Skeletal muscle satellite cell (primary cell): ENCODE data around the gene CYTH3.

Source experiments
- H3K27me3 ChIP-seq: 2 replicates; pipeline ENCODE4 v1.7.0; 2013; ENCODE audit warnings: low read length; ENCODE audit not compliant: control insufficient read depth, insufficient read depth
- H3K36me3 ChIP-seq: 2 replicates; pipeline ENCODE4 v1.7.0; 2013; ENCODE audit warnings: mild to moderate bottlenecking, control low read depth, low read length; ENCODE audit not compliant: insufficient read depth
- H3K4me1 ChIP-seq: 2 replicates; pipeline ENCODE4 v1.7.0; 2013; ENCODE audit warnings: low read length; ENCODE audit not compliant: control insufficient read depth, insufficient read depth
- H3K4me2 ChIP-seq: 2 replicates; pipeline ENCODE4 v1.7.0; 2013; ENCODE audit warnings: mild to moderate bottlenecking, low read length
- H3K4me3 ChIP-seq: 2 replicates; pipeline ENCODE4 v1.7.0; 2013; ENCODE audit warnings: low read length
- H3K9ac ChIP-seq: 2 replicates; pipeline ENCODE4 v1.7.0; 2013; ENCODE audit warnings: mild to moderate bottlenecking, low read depth, low read length, moderate library complexity
- H3K9me3 ChIP-seq: replicated peaks from 2 replicates; pipeline ENCODE4 v1.7.0; 2013; ENCODE audit warnings: mild to moderate bottlenecking, control low read depth, low read length

CYTH3 gene

DNA sequence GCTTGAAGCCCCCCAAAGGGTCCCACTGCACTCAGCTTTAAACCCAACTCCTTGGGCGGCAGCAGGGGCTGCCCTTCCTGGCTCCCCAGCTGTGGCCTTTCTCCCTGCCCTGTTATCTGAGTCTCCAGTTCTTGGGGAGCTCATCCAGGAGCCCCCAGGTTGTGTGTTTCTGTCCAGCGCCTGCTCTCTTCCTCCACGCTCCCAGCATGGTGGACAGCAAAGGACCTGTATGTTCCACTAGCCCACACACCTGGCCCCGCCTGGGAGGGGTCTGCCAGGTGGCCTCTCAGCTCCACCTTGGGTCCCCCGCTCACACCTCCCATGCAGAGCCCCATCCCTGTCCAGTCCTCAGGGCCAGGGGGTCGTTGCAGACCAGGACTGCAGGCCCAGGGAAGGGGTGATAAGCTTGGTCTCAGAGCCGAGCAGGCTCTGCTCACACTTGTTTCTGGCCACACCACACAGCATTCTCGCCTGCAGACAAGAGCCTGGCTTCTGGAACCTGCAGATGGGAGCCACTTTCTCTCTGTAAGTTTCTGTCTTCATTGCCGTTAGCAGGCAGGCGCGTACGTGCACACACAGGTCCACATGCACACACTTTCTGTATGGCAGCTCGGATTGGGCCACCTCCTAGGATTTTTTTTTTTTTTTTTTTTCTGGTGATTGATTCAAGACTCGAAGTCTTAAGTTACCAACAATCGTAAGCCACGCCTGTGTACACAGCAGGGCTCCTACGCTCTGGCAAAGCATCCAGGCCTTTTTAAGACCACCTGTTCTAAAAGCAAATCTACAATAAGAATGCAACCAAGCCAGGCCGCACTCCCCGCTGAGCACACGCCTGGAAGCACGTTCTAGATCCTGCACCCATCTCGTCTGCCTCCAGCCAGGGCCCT, 104.6 kb downstream of the CYTH3 start:
- Histone ChIP-seq H3K4me1 (peaks cover 11% of the 10 kb centered on the region), H3K9me3 (no peaks in the 10 kb centered on the region), H3K4me3 (no peak overlapping the region), H3K9ac (no peak overlapping the region), H3K27me3 (no peaks in the 10 kb centered on the region), H3K4me2 (no peak overlapping the region), H3K36me3 (peaks cover 70% of the 10 kb centered on the region)

- H3K4me3 ChIP-seq = no peak overlapping the region
- H3K36me3 ChIP-seq = peaks cover 70% of the 10 kb centered on the region
- H3K4me1 ChIP-seq = peaks cover 5% of the 10 kb centered on the region
- no peaks in the 10 kb centered on the region for H3K27me3 ChIP-seq
- H3K9ac ChIP-seq = no peak overlapping the region
- H3K9me3 ChIP-seq = no peaks in the 10 kb centered on the region
- H3K4me2 ChIP-seq = no peak overlapping the region
These were observed 105.3 kb downstream of the CYTH3 start for GRCh38 chr7:6167004-6167551.

DNA sequence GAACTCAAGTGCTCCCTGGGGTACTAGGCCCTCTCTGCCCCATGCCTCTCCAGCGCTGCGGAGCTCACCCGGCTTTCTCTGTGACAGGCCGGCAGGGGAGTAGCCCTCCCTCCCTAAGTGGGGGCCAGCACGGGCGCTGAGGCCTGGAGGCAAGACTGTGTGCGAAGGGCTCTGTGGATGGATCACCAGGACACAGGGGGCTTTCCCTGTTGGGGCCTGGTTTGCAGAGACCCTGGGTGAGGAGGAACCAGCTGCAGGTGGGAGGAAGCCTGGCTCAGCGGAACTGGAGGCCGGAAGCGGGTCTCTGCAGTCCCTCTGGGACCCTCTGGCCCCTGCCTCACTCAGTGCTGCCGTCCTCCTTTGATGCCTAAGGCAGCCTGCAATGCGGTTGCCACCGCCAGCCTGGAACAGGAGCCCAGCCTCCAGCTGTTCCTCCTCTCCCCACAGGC, 106.0 kb downstream of the CYTH3 start:
- no peaks in the 10 kb centered on the region for H3K4me1 ChIP-seq
- no peak overlapping the region for H3K4me3 ChIP-seq
- H3K27me3 ChIP-seq = no peaks in the 10 kb centered on the region
- H3K9me3 ChIP-seq = no peaks in the 10 kb centered on the region
- peaks cover 72% of the 10 kb centered on the region for H3K36me3 ChIP-seq
- H3K9ac ChIP-seq = no peak overlapping the region
- no peak overlapping the region for H3K4me2 ChIP-seq

DNA sequence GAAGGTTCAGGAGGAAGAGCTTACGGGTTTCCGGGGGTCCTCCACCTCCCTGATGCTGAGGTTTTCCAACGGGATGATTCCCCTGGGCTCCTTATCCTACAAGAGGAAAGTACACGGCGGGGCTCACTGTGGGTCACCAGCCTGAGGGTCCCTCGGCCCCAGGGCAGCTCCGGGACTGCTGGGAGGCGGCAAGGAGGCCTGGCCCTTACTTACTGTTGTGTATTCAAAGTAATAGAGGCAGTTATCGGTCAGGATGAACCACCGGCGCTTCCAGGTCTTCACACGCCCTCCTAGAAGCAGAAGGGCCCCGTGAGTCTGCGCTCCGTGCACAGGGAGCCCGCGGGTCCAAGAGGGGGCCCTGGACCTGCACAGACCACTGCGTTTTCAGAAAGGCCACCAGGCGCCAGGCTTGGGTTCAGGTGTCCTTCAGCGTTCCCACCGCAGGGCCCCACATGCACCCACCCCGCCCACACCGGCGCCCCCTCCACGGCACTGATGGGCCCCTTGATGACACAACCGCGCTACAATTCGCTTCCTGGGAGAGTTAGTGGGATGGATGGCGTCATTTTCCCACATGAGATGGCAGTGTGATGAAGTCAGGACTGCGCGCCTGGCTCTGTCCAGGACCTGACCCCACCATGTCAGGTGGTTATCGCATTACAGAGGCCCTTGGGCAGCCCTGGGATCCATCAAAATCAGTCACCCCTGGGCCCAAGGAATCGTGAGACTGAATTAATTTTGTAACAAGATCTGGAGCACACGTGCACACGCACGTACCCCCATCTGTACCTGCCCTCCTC, 106.7 kb downstream of the CYTH3 start:
- Histone ChIP-seq H3K27me3 (no peaks in the 10 kb centered on the region), H3K4me1 (peaks cover under 1% of the 10 kb centered on the region), H3K9me3 (no peaks in the 10 kb centered on the region), H3K36me3 (peaks cover 71% of the 10 kb centered on the region), H3K4me2 (no peak overlapping the region), H3K4me3 (no peak overlapping the region), H3K9ac (no peak overlapping the region)

GRCh38 chr7:6165075-6165474, 107.3 kb downstream of the CYTH3 start:
- H3K9ac ChIP-seq = no peak overlapping the region
- H3K4me1 ChIP-seq = peaks cover 6% of the 10 kb centered on the region
- no peak overlapping the region for H3K4me3 ChIP-seq
- H3K27me3 ChIP-seq = no peaks in the 10 kb centered on the region
- no peak overlapping the region for H3K4me2 ChIP-seq
- no peaks in the 10 kb centered on the region for H3K9me3 ChIP-seq
- peaks cover 64% of the 10 kb centered on the region for H3K36me3 ChIP-seq

DNA sequence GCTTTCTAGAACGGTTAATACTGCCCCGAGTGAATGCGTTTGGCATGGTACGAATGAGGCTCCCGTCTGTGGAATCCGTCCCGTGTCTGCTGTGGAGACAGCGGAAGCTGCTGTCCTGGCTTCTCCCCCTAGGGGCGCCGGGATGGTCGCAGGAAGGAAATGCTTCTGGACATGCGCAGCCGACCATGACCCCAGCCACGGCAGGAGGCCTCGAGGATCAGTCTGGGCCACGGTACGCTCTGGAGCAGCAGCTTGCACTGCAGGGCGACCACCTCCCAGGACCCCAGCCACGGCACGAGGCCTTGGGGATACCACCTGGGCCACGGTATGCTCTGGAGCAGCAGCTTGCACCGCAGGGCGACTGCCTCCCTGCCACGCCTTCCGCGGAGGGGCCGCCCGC, 107.9 kb downstream of the CYTH3 start:
- H3K9me3 ChIP-seq = no peaks in the 10 kb centered on the region

GRCh38 chr7:6164010-6164409, 108.4 kb downstream of the CYTH3 start:
- H3K9me3 ChIP-seq = no peaks in the 10 kb centered on the region
- peaks cover 6% of the 10 kb centered on the region for H3K4me1 ChIP-seq
- no peak overlapping the region for H3K9ac ChIP-seq
- peaks cover 65% of the 10 kb centered on the region for H3K36me3 ChIP-seq
- no peaks in the 10 kb centered on the region for H3K27me3 ChIP-seq
- H3K4me3 ChIP-seq = no peak overlapping the region
- H3K4me2 ChIP-seq = no peak overlapping the region

More for the DNA sequence above, 107.9 kb downstream of the CYTH3 start:
- Histone ChIP-seq H3K4me1 (peaks cover 6% of the 10 kb centered on the region), H3K4me3 (no peak overlapping the region), H3K9ac (no peak overlapping the region), H3K36me3 (peaks cover 65% of the 10 kb centered on the region), H3K4me2 (no peak overlapping the region), H3K27me3 (no peaks in the 10 kb centered on the region)

DNA sequence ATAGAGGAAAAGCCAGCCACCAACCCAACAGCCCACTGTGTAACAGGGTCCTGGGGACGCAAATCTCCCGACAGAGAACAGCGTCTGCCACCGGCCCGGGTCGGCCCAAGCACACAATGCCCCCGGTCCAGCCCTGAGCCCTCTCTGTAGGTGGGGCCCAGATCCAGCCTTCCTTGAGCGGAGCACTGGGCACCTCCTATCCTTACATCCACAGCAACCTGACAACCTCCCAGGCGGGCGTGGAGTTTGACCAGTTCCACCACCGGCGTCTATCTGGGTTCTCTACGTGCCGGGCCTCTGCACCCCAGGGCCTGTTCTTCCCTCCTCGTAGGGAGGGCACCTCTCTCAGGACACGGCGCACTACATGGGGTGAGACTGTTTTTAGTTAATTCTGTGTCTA, 109.0 kb downstream of the CYTH3 start:
- Histone ChIP-seq H3K4me3 (no peak overlapping the region), H3K9me3 (no peaks in the 10 kb centered on the region), H3K9ac (no peak overlapping the region), H3K4me1 (peaks cover 6% of the 10 kb centered on the region), H3K27me3 (no peaks in the 10 kb centered on the region), H3K36me3 (peaks cover 64% of the 10 kb centered on the region), H3K4me2 (no peak overlapping the region)

GRCh38 chr7:6162650-6163366, 109.6 kb downstream of the CYTH3 start:
- Histone ChIP-seq H3K36me3 (peaks cover 64% of the 10 kb centered on the region), H3K4me2 (no peak overlapping the region), H3K9ac (no peak overlapping the region), H3K27me3 (no peaks in the 10 kb centered on the region), H3K4me3 (no peak overlapping the region), H3K9me3 (no peaks in the 10 kb centered on the region), H3K4me1 (peaks cover 6% of the 10 kb centered on the region)

DNA sequence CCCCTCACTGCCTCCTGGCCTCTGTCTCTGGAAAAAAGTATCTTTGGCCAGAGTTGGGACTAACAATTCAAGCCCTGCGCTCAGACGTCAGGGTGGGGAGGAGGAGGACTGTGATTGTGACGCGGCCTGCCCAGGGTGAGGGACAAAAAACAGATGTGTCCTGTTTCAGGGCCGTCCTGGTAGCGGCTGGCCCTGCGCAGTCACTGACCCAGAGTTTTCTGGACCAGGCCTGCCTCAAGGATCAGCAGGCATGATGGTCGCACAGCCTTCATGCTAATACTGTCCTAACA, 110.1 kb downstream of the CYTH3 start:
- no peak overlapping the region for H3K9ac ChIP-seq
- no peaks in the 10 kb centered on the region for H3K9me3 ChIP-seq
- H3K27me3 ChIP-seq = no peaks in the 10 kb centered on the region
- no peak overlapping the region for H3K4me3 ChIP-seq
- H3K4me1 ChIP-seq = peaks cover 6% of the 10 kb centered on the region
- no peak overlapping the region for H3K4me2 ChIP-seq
- peaks cover 62% of the 10 kb centered on the region for H3K36me3 ChIP-seq
